ENCODE data around the gene NPAS3. TPM values are rescaled to one million over a fixed set of nuclear protein-coding genes. Genes with fewer than 3 reads are reported as not detected.

The NPAS3 gene
- total and polyA plus RNA-seq, 7 donors = 0.36 to 6.4 (median 4.6) TPM; not detected in 2

GRCh38 chr14:33657476-33657875 is 718.8 kb downstream of the NPAS3 start:
- intact Hi-C loops (cut with DNase I) = no loop called here
- Histone ChIP-seq H3K27ac (no peak overlapping the region), H3K36me3 (no peaks in the 10 kb centered on the region), H3K4me3 (no peak overlapping the region), H3K27me3 (no peaks in the 10 kb centered on the region), H3K9me3 (no peaks in the 10 kb centered on the region), H3K4me1 (no peaks in the 10 kb centered on the region)
- TF ChIP-seq CTCF (IDR thresholded peaks at IDR 0.05) (no peak), EP300 (IDR thresholded peaks at IDR 0.05) (no peak), POLR2A (IDR thresholded peaks at IDR 0.05) (no peak), POLR2AphosphoS5 (IDR thresholded peaks at IDR 0.05) (no peak)
- WGBS, 2 donors = 84 to 92% methylated on average over 3 of the region's 3 CpGs
- DNase-seq = no peak

GRCh38 chr14:33660248-33660647 is 721.6 kb downstream of the NPAS3 start:
- TF ChIP-seq POLR2AphosphoS5 (IDR thresholded peaks at IDR 0.05) (no peak), CTCF (IDR thresholded peaks at IDR 0.05) (no peak), POLR2A (IDR thresholded peaks at IDR 0.05) (no peak), EP300 (IDR thresholded peaks at IDR 0.05) (no peak)
- 83 to 88% methylated on average over 3 of the region's 3 CpGs for WGBS, 2 donors
- intact Hi-C loops (cut with DNase I) = no loop called here

DNA sequence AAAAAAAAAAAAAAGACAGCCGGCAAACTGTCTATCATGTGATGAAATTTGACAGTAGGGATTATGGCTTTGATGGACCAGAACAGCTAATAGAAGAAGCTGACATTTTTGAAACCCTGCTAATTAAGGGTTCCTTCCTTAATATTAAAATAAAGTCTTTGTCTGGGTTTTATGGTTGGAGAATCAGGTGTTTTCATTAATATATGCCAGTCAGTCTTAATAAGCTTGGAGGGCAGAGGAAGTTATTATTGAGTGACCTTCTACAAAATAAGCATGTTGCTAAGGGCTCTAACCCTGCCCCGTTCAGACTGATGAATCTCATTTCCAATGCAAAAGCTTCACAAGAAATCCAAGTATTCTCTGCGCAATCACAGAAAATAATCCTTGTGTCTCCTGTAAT is 722.4 kb downstream of the NPAS3 start:
- WGBS, 2 donors = 89% methylated on average over 3 of the region's 3 CpGs

More at GRCh38 chr14:33660248-33660647, 721.6 kb downstream of the NPAS3 start:
- H3K36me3 ChIP-seq = no peaks in the 10 kb centered on the region
- H3K27ac ChIP-seq = no peak overlapping the region
- H3K4me1 ChIP-seq = no peaks in the 10 kb centered on the region
- H3K27me3 ChIP-seq = no peaks in the 10 kb centered on the region
- H3K4me3 ChIP-seq = no peak overlapping the region
- no peaks in the 10 kb centered on the region for H3K9me3 ChIP-seq
- no peak for DNase-seq

DNA sequence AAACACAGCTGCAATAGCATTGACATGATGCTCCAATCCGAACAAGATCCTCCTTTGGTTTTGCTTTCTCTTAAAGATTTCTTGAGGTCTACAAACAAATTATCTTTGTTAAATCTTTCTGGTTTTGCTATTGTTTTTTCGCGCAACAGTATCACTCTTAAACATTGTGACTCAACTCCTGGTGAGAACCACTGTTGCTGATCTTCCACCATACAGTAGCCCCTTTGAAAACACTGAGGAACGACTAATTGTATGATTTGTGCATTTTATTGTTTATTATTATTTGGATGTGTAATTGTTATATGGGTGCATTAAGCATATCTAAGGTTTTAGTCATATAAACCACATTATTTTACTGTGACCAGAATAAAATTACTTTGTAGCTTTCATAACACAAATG is 729.4 kb downstream of the NPAS3 start:
- no peak overlapping the region for H3K4me3 ChIP-seq
- H3K36me3 ChIP-seq = no peaks in the 10 kb centered on the region
- DNase-seq = no peak
- no peaks in the 10 kb centered on the region for H3K27me3 ChIP-seq
- TF ChIP-seq POLR2A (IDR thresholded peaks at IDR 0.05) = no peak
- TF ChIP-seq EP300 (IDR thresholded peaks at IDR 0.05) = no peak
- TF ChIP-seq CTCF (IDR thresholded peaks at IDR 0.05) = no peak
- no peak for TF ChIP-seq POLR2AphosphoS5 (IDR thresholded peaks at IDR 0.05)
- H3K27ac ChIP-seq = no peak overlapping the region
- no peaks in the 10 kb centered on the region for H3K4me1 ChIP-seq
- intact Hi-C loops (cut with DNase I) = no loop called here
- no peaks in the 10 kb centered on the region for H3K9me3 ChIP-seq
- WGBS, 2 donors = 77 to 93% methylated on average over 4 of the region's 4 CpGs

More for the DNA sequence above, 722.4 kb downstream of the NPAS3 start:
- intact Hi-C loops (cut with DNase I) = no loop called here
- no peaks in the 10 kb centered on the region for H3K36me3 ChIP-seq
- no peaks in the 10 kb centered on the region for H3K4me1 ChIP-seq
- no peak overlapping the region for H3K4me3 ChIP-seq
- DNase-seq = no peak
- no peak overlapping the region for H3K27ac ChIP-seq
- H3K27me3 ChIP-seq = no peaks in the 10 kb centered on the region
- TF ChIP-seq CTCF (IDR thresholded peaks at IDR 0.05) = no peak
- TF ChIP-seq EP300 (IDR thresholded peaks at IDR 0.05) = no peak
- no peak for TF ChIP-seq POLR2A (IDR thresholded peaks at IDR 0.05)
- TF ChIP-seq POLR2AphosphoS5 (IDR thresholded peaks at IDR 0.05) = no peak
- no peaks in the 10 kb centered on the region for H3K9me3 ChIP-seq

DNA sequence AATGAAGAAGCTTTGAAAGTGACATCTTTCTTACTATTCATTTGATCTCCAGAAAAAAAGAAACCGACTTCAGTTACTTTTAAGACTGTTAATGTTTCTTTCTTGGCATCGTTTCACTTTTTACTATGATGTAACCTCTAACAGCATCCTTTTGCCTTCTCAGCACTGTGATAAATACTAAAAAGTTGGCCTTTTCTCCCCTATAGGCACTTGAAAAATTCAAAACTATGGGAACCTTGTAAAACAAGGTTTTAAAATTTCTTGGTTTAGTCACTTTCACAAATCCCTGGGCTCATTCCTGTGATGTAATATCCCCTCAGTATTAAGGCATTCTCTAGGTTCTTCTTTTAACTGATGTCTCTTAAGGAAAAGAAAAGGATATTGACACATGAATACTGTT is 730.4 kb downstream of the NPAS3 start:
- Histone ChIP-seq H3K36me3 (no peaks in the 10 kb centered on the region), H3K4me3 (no peak overlapping the region), H3K4me1 (no peaks in the 10 kb centered on the region), H3K27me3 (no peaks in the 10 kb centered on the region), H3K27ac (no peak overlapping the region), H3K9me3 (no peaks in the 10 kb centered on the region)
- DNase-seq = no peak
- intact Hi-C loops (cut with DNase I) = no loop called here
- no peak for TF ChIP-seq POLR2AphosphoS5 (IDR thresholded peaks at IDR 0.05)
- TF ChIP-seq POLR2A (IDR thresholded peaks at IDR 0.05) = no peak
- no peak for TF ChIP-seq EP300 (IDR thresholded peaks at IDR 0.05)
- no peak for TF ChIP-seq CTCF (IDR thresholded peaks at IDR 0.05)
- WGBS, 2 donors = 77 to 78% methylated on average over 2 of the region's 2 CpGs

Measured in sigmoid colon (tissue), 7 donors.